SK-N-SH treated with all-trans-retinoic acid at 6 μM for 48 hours (cell line): ENCODE data around the gene BABAM2.

Experiments used
- ATAC-seq: fragments of 200-7000 bp; cut with Tn5 transposase; 3 replicates; pipeline ENCODE4 v1.9.1; 2020; ENCODE audit warnings: mild to moderate bottlenecking, moderate library complexity
- BACH2 ChIP-seq: fragments of 250-450 bp; sonication (Bioruptor Pico); IDR thresholded peaks from 2 replicates; pipeline ENCODE4 v1.9.0; 2021; ENCODE audit warnings: mild to moderate bottlenecking, borderline replicate concordance
- CREB5 ChIP-seq: fragments of 250-450 bp; sonication (Bioruptor Pico); IDR thresholded peaks from 2 replicates; pipeline ENCODE4 v1.5.1; 2020; ENCODE audit warnings: low read depth, mild to moderate bottlenecking, moderate library complexity
- CSDC2 ChIP-seq: fragments of 250-450 bp; sonication (Bioruptor Pico); IDR thresholded peaks from 2 replicates; pipeline ENCODE4 v1.5.0; 2020; ENCODE audit warnings: mild to moderate bottlenecking, moderate library complexity
- CSRNP3 ChIP-seq: fragments of 250-450 bp; sonication (Bioruptor Pico); IDR thresholded peaks from 2 replicates; pipeline ENCODE4 v1.5.1; 2021; ENCODE audit warnings: mild to moderate bottlenecking, moderate library complexity
- GLIS3 ChIP-seq: fragments of 250-450 bp; sonication (Bioruptor Pico); IDR thresholded peaks from 2 replicates; pipeline ENCODE4 v1.5.0; 2020; ENCODE audit warnings: mild to moderate bottlenecking, moderate library complexity
- ISL1 ChIP-seq: fragments of 250-450 bp; sonication (Bioruptor Pico); IDR thresholded peaks from 2 replicates; pipeline ENCODE4 v2.1.2; 2022; ENCODE audit warnings: mild to moderate bottlenecking, moderate library complexity
- OSR1 ChIP-seq: fragments of 250-450 bp; sonication (Bioruptor Pico); IDR thresholded peaks from 2 replicates; pipeline ENCODE4 v1.8.0; 2022; ENCODE audit warnings: moderate library complexity, mild to moderate bottlenecking, inconsistent platforms
- PATZ1 ChIP-seq: fragments of 250-450 bp; sonication (Bioruptor Pico); IDR thresholded peaks from 2 replicates; pipeline ENCODE4 v1.8.0; 2020; ENCODE audit warnings: mild to moderate bottlenecking, moderate library complexity, borderline replicate concordance
- POU6F1 ChIP-seq: fragments of 250-450 bp; sonication (Bioruptor Pico); IDR thresholded peaks from 2 replicates; pipeline ENCODE4 v1.8.0; 2021; ENCODE audit warnings: low read depth, mild to moderate bottlenecking, moderate library complexity, borderline replicate concordance
- PPARA ChIP-seq: fragments of 250-450 bp; sonication (Bioruptor Pico); IDR thresholded peaks from 2 replicates; pipeline ENCODE4 v1.5.0; 2020; ENCODE audit warnings: mild to moderate bottlenecking, borderline replicate concordance
- RARB ChIP-seq: fragments of 250-450 bp; sonication (Bioruptor Pico); IDR thresholded peaks from 2 replicates; pipeline ENCODE4 v1.8.0; 2021; ENCODE audit warnings: mild to moderate bottlenecking, moderate library complexity
- TCF4 ChIP-seq: fragments of 250-450 bp; sonication (Bioruptor Pico); IDR thresholded peaks from 2 replicates; pipeline ENCODE4 v1.8.0; 2021; ENCODE audit warnings: mild to moderate bottlenecking, moderate library complexity, borderline replicate concordance
- TOX ChIP-seq: fragments of 250-450 bp; sonication (Bioruptor Pico); IDR thresholded peaks from 2 replicates; pipeline ENCODE4 v1.8.0; 2021; ENCODE audit warnings: mild to moderate bottlenecking, moderate library complexity, borderline replicate concordance
- TSHZ2 ChIP-seq: fragments of 250-450 bp; sonication (Bioruptor Pico); IDR thresholded peaks from 2 replicates; pipeline ENCODE4 v1.5.0; 2020; ENCODE audit warnings: mild to moderate bottlenecking, moderate library complexity
- ZC3H10 ChIP-seq: fragments of 250-450 bp; sonication (Bioruptor Pico); IDR thresholded peaks from 2 replicates; pipeline ENCODE4 v1.5.1; 2021; ENCODE audit warnings: mild to moderate bottlenecking, moderate library complexity
- ZFP3 ChIP-seq: fragments of 250-450 bp; sonication (Bioruptor Pico); IDR thresholded peaks from 2 replicates; pipeline ENCODE4 v1.5.0; 2020; ENCODE audit warnings: mild to moderate bottlenecking, moderate library complexity
- ZFP30 ChIP-seq: fragments of 450-650 bp; formaldehyde crosslinking; IDR thresholded peaks from 2 replicates; pipeline ENCODE4 v1.5.0; 2022; ENCODE audit warnings: mild to moderate bottlenecking, moderate library complexity
- ZNF70 ChIP-seq: fragments of 450-650 bp; formaldehyde crosslinking; IDR thresholded peaks from 2 replicates; pipeline ENCODE4 v1.5.0; 2020; ENCODE audit warnings: mild to moderate bottlenecking, moderate library complexity
- ZNF8 ChIP-seq: fragments of 450-650 bp; formaldehyde crosslinking; IDR thresholded peaks from 2 replicates; pipeline ENCODE4 v1.5.0; 2020; ENCODE audit warnings: mild to moderate bottlenecking, moderate library complexity

The BABAM2 gene

GRCh38 chr2:27856386-27856785 lies 34.1 kb upstream of the BABAM2 start:
- no peak for ATAC-seq
- TF ChIP-seq ISL1 (CRISPR knock-in tag) (0 out of 2 replicates have a peak, but pooled peaks have one; percentile 13), PPARA (CRISPR knock-in tag) (no peak), BACH2 (CRISPR knock-in tag) (no peak)

GRCh38 chr2:27856956-27857355 lies 33.6 kb upstream of the BABAM2 start:
- ATAC-seq, result no peak
- TF ChIP-seq GLIS3 (no peak), OSR1 (CRISPR knock-in tag) (no peak), ZFP3 (CRISPR knock-in tag) (no peak), CSRNP3 (CRISPR knock-in tag) (no peak), RARB (CRISPR knock-in tag) (no peak), PATZ1 (CRISPR knock-in tag) (no peak), TSHZ2 (CRISPR knock-in tag) (no peak), CREB5 (CRISPR knock-in tag) (no peak), TOX (CRISPR knock-in tag) (no peak), CSDC2 (CRISPR knock-in tag) (no peak), ZNF70 (no peak), ISL1 (CRISPR knock-in tag) (no peak), ZNF8 (no peak), PPARA (CRISPR knock-in tag) (no peak), TCF4 (CRISPR knock-in tag) (no peak), BACH2 (CRISPR knock-in tag) (no peak), ZC3H10 (CRISPR knock-in tag) (no peak)

GRCh38 chr2:27857417-27858172 lies 32.9 kb upstream of the BABAM2 start:
- ATAC-seq, result no peak
- TF ChIP-seq ZNF8 (peak; percentile 100), CSDC2 (CRISPR knock-in tag) (no peak)
- TF ChIP-seq, all 23 proteins: peak for 1

GRCh38 chr2:27860111-27860510 lies 30.4 kb upstream of the BABAM2 start:
- TF ChIP-seq ZFP30 (CRISPR knock-in tag) (0 out of 2 replicates have a peak, but pooled peaks have one; percentile 7), POU6F1 (no peak), ISL1 (CRISPR knock-in tag) (peak; percentile 95), ZFP3 (CRISPR knock-in tag) (0 out of 2 replicates have a peak, but pooled peaks have one; percentile 41)
- peak; percentile 77 for ATAC-seq
